Body of pancreas (tissue), 4 donors: ENCODE results near the gene ERAL1.

Experiments used
- CTCF ChIP-seq, 7 experiments: fragments of 450-650 bp in 4 of 7; fragments of 200-600 bp in 3 of 7; sonication (generic) in 3 of 7; IDR thresholded peaks; one replicate each; pipeline ENCODE4 v1.5.1; 2016 to 2019; ENCODE audit warnings: antibody characterized with exemption in 7 of 7
- POLR2A ChIP-seq, 3 donors: fragments of 450-650 bp; IDR thresholded peaks; one replicate each; pipeline ENCODE4 v1.6.1; 2016; ENCODE audit warnings: antibody characterized with exemption in 3 of 3, mild to moderate bottlenecking in 2 of 3

- no peak for TF ChIP-seq CTCF (IDR thresholded peaks at IDR 0.05)
- no peak for TF ChIP-seq POLR2A (IDR thresholded peaks at IDR 0.05)
Observed at GRCh38 chr17:28883967-28884702, 29.3 kb downstream of the ERAL1 start.
